VCaP (cell line): ENCODE results near the gene MYO1D.

Experiments
- H3K27ac ChIP-seq: fragments of 450-650 bp; 2 replicates; pipeline ENCODE4 v1.5.1; 2017
- CTCF ChIP-seq: fragments of 450-650 bp; conservative IDR thresholded peaks from 2 replicates; pipeline ENCODE4 v1.5.1; 2017; ENCODE audit warnings: mild to moderate bottlenecking, moderate library complexity

The MYO1D gene

DNA sequence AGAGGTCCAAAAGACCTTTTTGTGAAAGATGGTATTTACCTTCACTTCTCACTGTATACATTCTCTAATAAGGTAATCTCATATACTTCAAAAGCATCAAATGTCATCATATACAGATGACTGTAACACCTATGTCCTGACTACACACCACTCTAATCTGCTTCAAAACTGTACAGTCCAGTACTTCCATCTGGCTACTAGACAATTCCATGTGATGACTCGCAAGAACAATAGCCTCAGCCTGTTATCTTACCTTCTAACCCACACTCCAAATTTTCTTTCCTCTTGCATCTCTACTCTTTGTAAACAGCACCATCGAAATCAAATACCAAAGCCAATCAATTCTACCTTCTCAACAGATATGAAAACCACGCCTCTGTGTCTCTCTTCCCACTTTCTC, 24.1 kb downstream of the MYO1D start:
- no peak overlapping the region for H3K27ac ChIP-seq
- no peak for TF ChIP-seq CTCF

DNA sequence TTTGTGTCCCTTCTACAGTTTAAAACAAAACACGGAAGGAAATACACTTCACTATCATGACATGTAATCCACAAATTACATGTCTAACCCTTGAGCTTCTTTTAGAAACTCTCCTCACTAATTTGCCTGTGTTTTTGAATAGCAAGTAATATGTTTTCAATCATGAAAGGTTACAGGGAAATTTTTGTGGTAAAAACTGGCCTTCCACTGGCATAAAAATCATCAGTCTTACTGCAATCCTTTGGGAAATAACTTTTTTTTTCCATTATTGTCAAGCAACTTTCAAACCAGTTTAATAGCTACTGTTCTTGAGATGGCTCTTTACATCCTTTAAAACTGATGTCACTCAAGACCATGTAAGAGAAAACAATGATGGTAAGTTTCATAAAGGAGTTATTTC, 27.0 kb downstream of the MYO1D start:
- no peak for TF ChIP-seq CTCF
- no peak overlapping the region for H3K27ac ChIP-seq

DNA sequence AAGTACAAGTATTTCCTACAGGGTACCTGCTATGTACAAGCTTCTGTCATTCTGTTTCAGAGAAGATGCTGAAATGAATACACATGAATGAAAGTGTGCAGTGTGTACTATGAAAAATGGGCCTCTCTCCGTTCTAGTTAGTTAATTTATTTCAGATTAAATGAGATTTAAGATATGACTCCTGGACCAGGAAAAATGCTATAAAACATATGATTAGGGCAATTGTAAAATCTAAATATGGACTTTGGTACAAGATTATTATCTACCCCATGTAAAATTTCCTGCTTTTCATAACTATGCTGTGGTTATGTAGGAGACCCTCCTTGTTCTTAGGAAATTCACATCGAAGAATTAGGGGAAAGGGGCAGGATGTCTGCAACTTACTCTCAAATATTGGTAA, 28.9 kb downstream of the MYO1D start:
- no peak overlapping the region for H3K27ac ChIP-seq
- TF ChIP-seq CTCF = no peak

DNA sequence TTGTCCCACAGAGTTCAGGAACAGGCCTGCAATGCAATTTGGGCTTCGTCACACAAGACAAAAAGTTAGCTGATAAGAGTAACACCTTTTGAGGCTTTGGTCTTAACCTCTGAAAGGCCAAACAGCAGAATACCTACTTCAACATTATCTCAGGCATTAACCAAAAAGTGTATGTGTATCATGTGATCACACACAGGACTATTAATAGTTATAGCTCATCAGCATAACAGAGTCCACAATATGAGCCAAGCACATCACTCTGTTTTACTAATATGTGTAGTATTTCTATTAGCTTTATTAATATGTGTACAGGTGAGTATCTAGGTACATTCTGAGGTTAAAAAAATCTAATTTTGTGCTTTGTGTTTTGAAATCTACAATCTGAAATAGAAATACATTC, 30.8 kb downstream of the MYO1D start:
- TF ChIP-seq CTCF = no peak
- no peak overlapping the region for H3K27ac ChIP-seq

DNA sequence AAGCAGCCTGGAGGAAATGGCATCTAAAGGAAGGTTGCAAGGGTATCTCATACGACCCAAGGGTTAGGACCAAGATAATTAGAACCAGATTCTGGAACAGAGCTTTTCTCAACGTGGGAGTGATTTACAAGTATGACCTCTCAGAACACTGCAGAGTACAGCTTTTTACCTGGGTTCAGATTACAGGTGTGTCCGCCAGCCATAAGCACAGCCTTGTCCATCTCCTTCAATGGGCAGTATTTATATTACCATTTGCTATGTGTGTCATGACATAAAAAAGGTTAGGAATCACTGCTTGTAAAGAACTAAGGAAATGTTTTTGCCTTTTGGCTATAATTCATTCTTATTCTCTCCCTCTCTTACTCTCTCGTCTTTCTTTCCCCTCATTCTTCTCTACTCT, 36.7 kb downstream of the MYO1D start:
- H3K27ac ChIP-seq = peak overlapping the region; percentile 38
- TF ChIP-seq CTCF = no peak

DNA sequence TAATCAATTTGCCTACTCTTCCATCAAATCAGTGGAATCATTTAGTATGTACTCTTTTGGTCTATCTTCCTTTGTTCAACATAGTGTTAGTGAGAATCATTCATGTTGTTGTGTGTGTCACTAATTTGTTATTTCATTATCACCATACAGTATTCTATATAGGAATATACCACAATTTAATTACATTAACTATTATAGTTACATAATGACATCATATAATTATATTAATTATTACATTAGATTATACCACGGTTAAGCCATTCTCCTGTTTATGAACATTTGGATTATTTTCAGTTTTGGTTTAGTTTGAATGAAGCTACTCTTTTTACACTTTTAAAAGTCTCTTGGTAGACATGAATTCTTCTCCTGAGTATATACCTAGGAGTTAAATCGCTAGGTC, 40.4 kb downstream of the MYO1D start:
- no peak overlapping the region for H3K27ac ChIP-seq
- TF ChIP-seq CTCF = no peak

DNA sequence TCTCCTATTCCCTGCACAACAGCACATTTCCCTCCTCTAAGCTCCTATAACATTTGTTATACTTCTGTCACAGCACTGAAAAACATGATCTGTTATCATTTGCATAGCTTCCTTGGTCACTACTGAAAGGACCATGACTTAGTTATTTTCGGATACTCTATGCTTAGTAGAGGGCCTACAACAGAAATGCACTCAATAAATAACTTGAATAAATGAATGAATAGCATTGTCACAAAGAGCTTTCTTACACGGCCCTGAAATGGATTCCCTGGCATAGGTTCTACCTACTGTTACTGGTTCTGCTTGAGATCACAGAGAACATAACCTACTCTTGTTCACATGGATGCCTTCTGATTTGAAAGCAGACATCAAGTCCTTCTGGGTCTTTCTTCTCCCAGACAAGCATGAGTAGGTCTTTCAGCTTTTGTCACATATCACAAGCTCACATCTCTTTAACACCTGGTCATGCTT, 41.6 kb downstream of the MYO1D start:
- TF ChIP-seq CTCF = no peak
- no peak overlapping the region for H3K27ac ChIP-seq

DNA sequence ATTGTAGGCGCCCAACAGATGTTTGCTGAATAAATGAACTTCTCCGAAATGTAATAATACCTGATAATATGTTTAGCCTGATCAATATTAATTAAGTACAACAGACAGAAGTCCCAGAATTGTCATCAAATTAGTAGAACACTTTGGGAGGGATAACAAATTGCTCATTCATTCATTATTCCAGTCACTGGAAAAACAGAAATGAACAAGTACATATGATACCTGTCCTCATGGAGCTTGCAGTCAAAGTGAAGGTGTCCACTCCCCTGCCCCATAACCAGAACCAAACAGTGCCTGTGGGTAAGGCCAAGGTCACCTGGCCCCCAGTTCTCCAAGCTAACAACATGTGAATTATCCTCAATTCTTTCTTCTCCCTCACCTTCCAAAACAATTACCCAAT, 42.8 kb downstream of the MYO1D start:
- no peak for TF ChIP-seq CTCF
- H3K27ac ChIP-seq = no peak overlapping the region
